ENCODE measurements around the gene TCF12.
A peak's percentile ranks its signal among the peaks of the same experiment; 100 is the strongest.
"Not testable (repeated sequence)": the region's sequence is repeated elsewhere in the genome, so short reads cannot be mapped to it uniquely, and the experiment has no call there.

The TCF12 gene

GRCh38 chr15:57097919-57098543, 179.6 kb downstream of the TCF12 start:
- DNase-seq, result not testable (repeated sequence)

- DNase-seq, result no peak
These were observed 180.5 kb downstream of the TCF12 start for GRCh38 chr15:57098896-57099295.

- DNase-seq, result no peak
These were observed 181.7 kb downstream of the TCF12 start for GRCh38 chr15:57100136-57100539.

GRCh38 chr15:57102858-57103257, 184.4 kb downstream of the TCF12 start:
- no peak for DNase-seq

- DNase-seq, result no peak
These were observed 189.9 kb downstream of the TCF12 start for GRCh38 chr15:57108296-57108695.

GRCh38 chr15:57109005-57109404, 190.6 kb downstream of the TCF12 start:
- no peak for DNase-seq

- DNase-seq, result no peak
These were observed 192.6 kb downstream of the TCF12 start for GRCh38 chr15:57111002-57111401.

- DNase-seq, result peak; percentile 56
These were observed 193.7 kb downstream of the TCF12 start for GRCh38 chr15:57112178-57112577.

GRCh38 chr15:57114070-57114469, 195.6 kb downstream of the TCF12 start:
- DNase-seq, result no peak

- no peak for DNase-seq
These were observed 199.8 kb downstream of the TCF12 start for GRCh38 chr15:57118013-57118799.

- no peak for DNase-seq
These were observed 203.8 kb downstream of the TCF12 start for GRCh38 chr15:57122080-57122840.

- DNase-seq, result no peak
These were observed 205.6 kb downstream of the TCF12 start for GRCh38 chr15:57124036-57124435.

GRCh38 chr15:57129064-57129463, 210.6 kb downstream of the TCF12 start:
- DNase-seq, result no peak

GRCh38 chr15:57130956-57131355, 212.5 kb downstream of the TCF12 start:
- no peak for DNase-seq

- DNase-seq, result peak; percentile 50
These were observed 214.9 kb downstream of the TCF12 start for GRCh38 chr15:57133127-57133968.

GRCh38 chr15:57134071-57134605, 215.7 kb downstream of the TCF12 start:
- DNase-seq, result no peak

GRCh38 chr15:57134851-57135250, 216.4 kb downstream of the TCF12 start:
- no peak for DNase-seq

- DNase-seq, result no peak
These were observed 217.4 kb downstream of the TCF12 start for GRCh38 chr15:57135800-57136199.

- DNase-seq, result peak; percentile 31
These were observed 219.9 kb downstream of the TCF12 start for GRCh38 chr15:57138349-57138788.

GRCh38 chr15:57143511-57144078, 225.2 kb downstream of the TCF12 start:
- no peak for DNase-seq

- DNase-seq, result no peak
These were observed 226.0 kb downstream of the TCF12 start for GRCh38 chr15:57144448-57144847.

Measured in right hindlimb (tissue), 1 donor.